ENCODE results near the gene DOP1A.

GRCh38 chr6:83199173-83199862 is 131.8 kb downstream of the DOP1A start:
- TF ChIP-seq CTCF (IDR thresholded peaks at IDR 0.05; ENCODE audit: low read depth, low read length, missing input control) (no peak), JUND (IDR thresholded peaks at IDR 0.05) (no peak)
